Activated CD8-positive, alpha-beta memory T cell treated with anti-CD3 and anti-CD28 coated beads for 4 hours (primary cell): ENCODE data around the gene SPTSSB.

Experiments used
- DNase-seq, 2 donors: peaks; one replicate each; pipeline ENCODE4 v3.0.0-alpha.2; 2020; ENCODE audit warnings: low read depth in 2 of 2

SPTSSB gene

GRCh38 chr3:161339517-161340500 is 31.5 kb downstream of the SPTSSB start:
- DNase-seq: no peak

- DNase-seq: no peak
Observed at GRCh38 chr3:161337311-161337710, 34.0 kb downstream of the SPTSSB start.

GRCh38 chr3:161336661-161337060 is 34.7 kb downstream of the SPTSSB start:
- no peak for DNase-seq

- no peak for DNase-seq
Observed at GRCh38 chr3:161333696-161334095, 37.6 kb downstream of the SPTSSB start.

- DNase-seq: no peak
Observed at GRCh38 chr3:161332792-161333191, 38.5 kb downstream of the SPTSSB start.

- no peak for DNase-seq
Observed at GRCh38 chr3:161325059-161325458, 46.3 kb downstream of the SPTSSB start.

GRCh38 chr3:161323926-161324621 is 47.2 kb downstream of the SPTSSB start:
- no peak for DNase-seq

GRCh38 chr3:161322781-161323568 is 48.3 kb downstream of the SPTSSB start:
- no peak for DNase-seq

- no peak for DNase-seq
Observed at GRCh38 chr3:161320837-161321236, 50.5 kb downstream of the SPTSSB start.

- DNase-seq: no peak
Observed at GRCh38 chr3:161319867-161320266, 51.5 kb downstream of the SPTSSB start.

- no peak for DNase-seq
Observed at GRCh38 chr3:161317077-161317476, 54.2 kb downstream of the SPTSSB start.

- no peak for DNase-seq
Observed at GRCh38 chr3:161316006-161316689, 55.2 kb downstream of the SPTSSB start.

GRCh38 chr3:161314836-161315395 is 56.4 kb downstream of the SPTSSB start:
- DNase-seq: no peak

- DNase-seq: peak; percentile 8 to 16
Observed at GRCh38 chr3:161310649-161311423, 60.5 kb downstream of the SPTSSB start.

- no peak for DNase-seq
Observed at GRCh38 chr3:161305095-161305991, 66.0 kb downstream of the SPTSSB start.

GRCh38 chr3:161296814-161297213 is 74.5 kb downstream of the SPTSSB start:
- DNase-seq: no peak

GRCh38 chr3:161295325-161295724 is 76.0 kb downstream of the SPTSSB start:
- DNase-seq: no peak
